HepG2 (cell line): ENCODE data around the gene POF1B.

Experiments used
- SMC3 ChIP-seq: IDR thresholded peaks from 2 replicates; pipeline ENCODE4 v1.6.1; 2011; ENCODE audit warnings: low read length, improper control_type of control experiment
- U2AF1 ChIP-seq: fragments of 200-400 bp; formaldehyde crosslinking; optimal IDR thresholded peaks from 2 replicates; pipeline ENCODE3; 2017; ENCODE audit warnings: mild to moderate bottlenecking, low read depth, low read length
- ZNF766 ChIP-seq: sonication (generic); formaldehyde crosslinking; IDR thresholded peaks from 2 replicates; pipeline ENCODE4 v1.5.0; 2020; ENCODE audit warnings: missing genetic modification reagents, borderline replicate concordance
- ZNF768 ChIP-seq: sonication (generic); formaldehyde crosslinking; IDR thresholded peaks from 2 replicates; pipeline ENCODE4 v1.4.0; 2020; ENCODE audit warnings: missing genetic modification reagents
- ZNF841 ChIP-seq: sonication (generic); formaldehyde crosslinking; IDR thresholded peaks from 2 replicates; pipeline ENCODE4 v1.8.1; 2023; ENCODE audit warnings: missing genetic modification reagents, borderline replicate concordance
- TF ChIP-seq, protein P1 (sequence below): sonication (generic); formaldehyde crosslinking; IDR thresholded peaks from 2 replicates; pipeline ENCODE4 v1.4.0; 2020; ENCODE audit warnings: missing genetic modification reagents
- TF ChIP-seq, protein P2 (sequence below): fragments of 450-650 bp; IDR thresholded peaks from 2 replicates; pipeline ENCODE4 v1.6.1; 2017; ENCODE audit warnings: mild to moderate bottlenecking

DNA sequence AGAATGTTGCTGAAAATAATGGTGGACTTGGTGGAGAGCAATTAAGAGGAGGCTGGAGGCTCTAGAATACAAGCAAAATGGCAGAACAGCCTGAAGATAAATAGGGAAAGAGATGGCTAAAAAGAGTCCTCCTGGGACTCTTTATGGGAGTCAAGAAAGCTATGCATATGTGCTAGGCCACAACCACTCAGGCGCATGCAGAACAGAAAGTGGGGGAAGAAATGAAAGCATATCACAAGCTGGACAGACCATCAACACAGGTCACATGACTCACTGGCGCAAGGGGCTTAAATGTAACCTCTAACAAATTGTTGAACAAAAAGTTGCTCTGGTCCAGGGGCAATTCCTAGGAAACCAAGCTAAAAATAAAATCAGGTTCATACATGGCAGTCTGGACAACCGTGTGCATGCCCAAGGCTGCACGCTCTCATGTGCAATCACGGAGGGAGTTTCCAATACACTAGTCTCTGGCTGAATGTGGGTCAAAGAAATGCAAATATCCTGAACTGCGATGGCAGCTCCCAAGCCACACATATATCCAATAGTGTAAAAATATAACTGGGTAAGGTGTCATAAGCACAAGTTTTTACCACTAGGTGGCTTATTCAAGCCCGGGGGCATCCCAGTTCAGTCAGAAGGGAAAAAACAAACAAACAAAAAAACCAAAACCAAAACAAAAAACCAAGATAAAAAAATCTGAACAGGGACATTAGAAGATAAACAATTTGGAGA lies 90.3 kb downstream of the POF1B start:
- TF ChIP-seq ZNF766 (CRISPR knock-in tag), result no peak
- no peak for TF ChIP-seq ZNF768 (CRISPR knock-in tag)
- TF ChIP-seq, protein P1, sequence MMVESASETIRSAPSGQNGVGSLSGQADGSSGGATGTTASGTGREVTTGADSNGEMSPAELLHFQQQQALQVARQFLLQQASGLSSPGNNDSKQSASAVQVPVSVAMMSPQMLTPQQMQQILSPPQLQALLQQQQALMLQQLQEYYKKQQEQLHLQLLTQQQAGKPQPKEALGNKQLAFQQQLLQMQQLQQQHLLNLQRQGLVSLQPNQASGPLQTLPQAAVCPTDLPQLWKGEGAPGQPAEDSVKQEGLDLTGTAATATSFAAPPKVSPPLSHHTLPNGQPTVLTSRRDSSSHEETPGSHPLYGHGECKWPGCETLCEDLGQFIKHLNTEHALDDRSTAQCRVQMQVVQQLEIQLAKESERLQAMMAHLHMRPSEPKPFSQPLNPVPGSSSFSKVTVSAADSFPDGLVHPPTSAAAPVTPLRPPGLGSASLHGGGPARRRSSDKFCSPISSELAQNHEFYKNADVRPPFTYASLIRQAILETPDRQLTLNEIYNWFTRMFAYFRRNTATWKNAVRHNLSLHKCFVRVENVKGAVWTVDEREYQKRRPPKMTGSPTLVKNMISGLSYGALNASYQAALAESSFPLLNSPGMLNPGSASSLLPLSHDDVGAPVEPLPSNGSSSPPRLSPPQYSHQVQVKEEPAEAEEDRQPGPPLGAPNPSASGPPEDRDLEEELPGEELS, result no peak
- no peak for TF ChIP-seq SMC3
- no peak for TF ChIP-seq ZNF841 (CRISPR knock-in tag)
- no peak for TF ChIP-seq U2AF1
- TF ChIP-seq, protein P2, sequence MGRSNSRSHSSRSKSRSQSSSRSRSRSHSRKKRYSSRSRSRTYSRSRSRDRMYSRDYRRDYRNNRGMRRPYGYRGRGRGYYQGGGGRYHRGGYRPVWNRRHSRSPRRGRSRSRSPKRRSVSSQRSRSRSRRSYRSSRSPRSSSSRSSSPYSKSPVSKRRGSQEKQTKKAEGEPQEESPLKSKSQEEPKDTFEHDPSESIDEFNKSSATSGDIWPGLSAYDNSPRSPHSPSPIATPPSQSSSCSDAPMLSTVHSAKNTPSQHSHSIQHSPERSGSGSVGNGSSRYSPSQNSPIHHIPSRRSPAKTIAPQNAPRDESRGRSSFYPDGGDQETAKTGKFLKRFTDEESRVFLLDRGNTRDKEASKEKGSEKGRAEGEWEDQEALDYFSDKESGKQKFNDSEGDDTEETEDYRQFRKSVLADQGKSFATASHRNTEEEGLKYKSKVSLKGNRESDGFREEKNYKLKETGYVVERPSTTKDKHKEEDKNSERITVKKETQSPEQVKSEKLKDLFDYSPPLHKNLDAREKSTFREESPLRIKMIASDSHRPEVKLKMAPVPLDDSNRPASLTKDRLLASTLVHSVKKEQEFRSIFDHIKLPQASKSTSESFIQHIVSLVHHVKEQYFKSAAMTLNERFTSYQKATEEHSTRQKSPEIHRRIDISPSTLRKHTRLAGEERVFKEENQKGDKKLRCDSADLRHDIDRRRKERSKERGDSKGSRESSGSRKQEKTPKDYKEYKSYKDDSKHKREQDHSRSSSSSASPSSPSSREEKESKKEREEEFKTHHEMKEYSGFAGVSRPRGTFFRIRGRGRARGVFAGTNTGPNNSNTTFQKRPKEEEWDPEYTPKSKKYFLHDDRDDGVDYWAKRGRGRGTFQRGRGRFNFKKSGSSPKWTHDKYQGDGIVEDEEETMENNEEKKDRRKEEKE, result no peak
